Natural killer cell treated with Interleukin-12 subunit alpha and Interleukin-12 subunit beta and Interleukin-15 and Interleukin-18, amount 100 ng/mL, for 72 hours (primary cell): ENCODE data around the gene PSMB2. TPM values are rescaled to one million over a fixed set of nuclear protein-coding genes. Genes with fewer than 3 reads are reported as not detected.
A peak's percentile ranks its signal among the peaks of the same experiment; 100 is the strongest.
"Not testable (repeated sequence)": the region's sequence is repeated elsewhere in the genome, so short reads cannot be mapped to it uniquely, and the experiment has no call there.

Experiments
- ATAC-seq, 2 donors: fragments of 150-1000 bp; cut with Tn5 transposase in 1 of 2; sonication (Bioruptor Pico), chemical (Tn5 transposase) in 1 of 2; 2 replicates each; pipeline ENCODE4 v1.10.0; 2021
- DNase-seq: peaks from one replicate; pipeline ENCODE4 v3.0.0; 2022; ENCODE audit warnings: low spot score
- H3K27ac Mint-ChIP-seq, 2 donors: 1 replicate in 1 of 2; 2 replicates in 1 of 2; pipeline ENCODE4 v1.8.0; 2022; ENCODE audit warnings: mixed read lengths in 2 of 2, mild to moderate bottlenecking in 1 of 2, moderate library complexity in 1 of 2
- H3K27me3 Mint-ChIP-seq, 2 donors: 1 replicate in 1 of 2; 2 replicates in 1 of 2; pipeline ENCODE4 v1.8.0; 2022; ENCODE audit warnings: mixed read lengths in 2 of 2
- H3K36me3 Mint-ChIP-seq: one replicate; pipeline ENCODE4 v1.8.0; 2022; ENCODE audit warnings: mixed read lengths
- H3K4me1 Mint-ChIP-seq, 2 donors: 1 replicate in 1 of 2; 2 replicates in 1 of 2; pipeline ENCODE4 v1.8.0; 2022; ENCODE audit warnings: low read depth in 2 of 2, mixed read lengths in 2 of 2, mild to moderate bottlenecking in 1 of 2
- H3K4me3 Mint-ChIP-seq: one replicate; pipeline ENCODE4 v1.8.0; 2022; ENCODE audit warnings: mixed read lengths
- H3K9me3 Mint-ChIP-seq: 2 replicates; pipeline ENCODE4 v1.8.0; 2022; ENCODE audit warnings: mixed read lengths
- total RNA-seq, 2 donors: library from RNA; stranded (reverse); gene quantifications; one replicate each; pipeline ENCODE4 v1.2.3, GENCODE V29; 2022

PSMB2 gene
- total RNA-seq, 2 donors from 2014 or later: 114 to 139 TPM

- DNase-seq (no peak), ATAC-seq (no peak)
- Mint-ChIP-seq H3K4me3 (no peak overlapping the region), H3K27ac (no peak overlapping the region), H3K9me3 (no peaks in the 10 kb centered on the region), H3K27me3 (no peaks in the 10 kb centered on the region), H3K4me1 (peaks cover 18 to 20% of the 10 kb centered on the region in 2 donors), H3K36me3 (no peaks in the 10 kb centered on the region)
Measured at GRCh38 chr1:35580949-35581388, 60.4 kb downstream of the PSMB2 start.

GRCh38 chr1:35577071-35577998 lies 64.0 kb downstream of the PSMB2 start:
- Mint-ChIP-seq H3K4me1 (peaks cover 25 to 30% of the 10 kb centered on the region in 2 donors), H3K9me3 (no peaks in the 10 kb centered on the region), H3K36me3 (no peaks in the 10 kb centered on the region), H3K27ac (peak overlapping the region; percentile 86 to 91), H3K27me3 (no peaks in the 10 kb centered on the region), H3K4me3 (peak overlapping the region; percentile 95)
- DNase-seq (peak; percentile 85), ATAC-seq (peak; percentile 93 to 95)

DNA sequence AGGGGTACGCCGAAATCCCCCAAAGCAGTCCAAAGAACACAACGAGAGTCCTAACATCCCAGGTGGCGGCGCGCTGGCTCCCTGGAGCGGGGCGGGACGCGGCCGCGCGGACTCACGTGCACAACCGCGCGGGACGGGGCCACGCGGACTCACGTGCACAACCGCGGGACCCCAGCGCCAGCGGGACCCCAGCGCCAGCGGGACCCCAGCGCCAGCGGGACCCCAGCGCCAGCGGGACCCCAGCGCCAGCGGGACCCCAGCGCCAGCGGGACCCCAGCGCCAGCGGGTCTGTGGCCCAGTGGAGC lies 64.6 kb downstream of the PSMB2 start:
- H3K4me3 Mint-ChIP-seq: peak overlapping the region; percentile 95

GRCh38 chr1:35576061-35576765 lies 65.1 kb downstream of the PSMB2 start:
- Mint-ChIP-seq H3K4me1 (peaks cover 25 to 31% of the 10 kb centered on the region in 2 donors), H3K27me3 (no peaks in the 10 kb centered on the region), H3K27ac (peak overlapping the region; percentile 15 to 86), H3K36me3 (no peaks in the 10 kb centered on the region), H3K9me3 (no peaks in the 10 kb centered on the region), H3K4me3 (peak overlapping the region; percentile 95)
- no peak for DNase-seq
- peak in 1 of 2 donors; percentile 4 for ATAC-seq

More for the DNA sequence above, 64.6 kb downstream of the PSMB2 start:
- H3K9me3 Mint-ChIP-seq, H3K36me3 Mint-ChIP-seq, ATAC-seq, H3K27me3 Mint-ChIP-seq, DNase-seq: not testable (repeated sequence)
- peak overlapping the region; percentile 15 to 86 for H3K27ac Mint-ChIP-seq
- peaks cover 25 to 31% of the 10 kb centered on the region in 2 donors for H3K4me1 Mint-ChIP-seq

DNA sequence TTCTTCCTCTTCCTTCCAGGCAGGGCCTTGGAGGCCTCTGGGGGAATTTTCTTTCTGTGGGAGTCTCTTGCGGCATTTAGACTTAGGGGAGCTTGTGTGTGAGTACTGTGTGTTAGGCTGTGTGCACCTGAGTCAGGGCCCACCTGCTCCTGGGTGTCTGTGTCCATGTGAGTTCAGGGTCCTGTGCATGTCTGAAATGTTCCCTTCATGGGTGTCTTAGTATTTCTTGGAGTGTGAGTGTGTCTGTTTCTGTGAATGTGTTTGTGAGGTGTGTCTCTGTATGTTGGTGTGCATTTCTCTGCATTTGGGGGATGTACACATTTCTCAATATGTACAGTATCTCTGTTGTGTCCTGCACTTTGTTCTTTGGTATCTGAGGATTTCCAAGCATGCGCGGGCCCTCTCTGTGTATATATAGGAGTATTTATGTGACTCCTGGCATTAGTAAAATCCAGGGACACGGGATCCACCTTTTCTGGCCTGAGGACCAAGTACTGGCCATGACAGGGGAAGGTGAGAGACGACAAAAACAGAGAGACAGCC lies 65.8 kb downstream of the PSMB2 start:
- no peaks in the 10 kb centered on the region for H3K9me3 Mint-ChIP-seq
- H3K4me3 Mint-ChIP-seq: peak overlapping the region; percentile 95
- ATAC-seq (no peak), DNase-seq (no peak)
- H3K27me3 Mint-ChIP-seq: no peaks in the 10 kb centered on the region
- peak overlapping the region; percentile 15 to 86 for H3K27ac Mint-ChIP-seq
- no peaks in the 10 kb centered on the region for H3K36me3 Mint-ChIP-seq
- peaks cover 25 to 31% of the 10 kb centered on the region in 2 donors for H3K4me1 Mint-ChIP-seq

DNA sequence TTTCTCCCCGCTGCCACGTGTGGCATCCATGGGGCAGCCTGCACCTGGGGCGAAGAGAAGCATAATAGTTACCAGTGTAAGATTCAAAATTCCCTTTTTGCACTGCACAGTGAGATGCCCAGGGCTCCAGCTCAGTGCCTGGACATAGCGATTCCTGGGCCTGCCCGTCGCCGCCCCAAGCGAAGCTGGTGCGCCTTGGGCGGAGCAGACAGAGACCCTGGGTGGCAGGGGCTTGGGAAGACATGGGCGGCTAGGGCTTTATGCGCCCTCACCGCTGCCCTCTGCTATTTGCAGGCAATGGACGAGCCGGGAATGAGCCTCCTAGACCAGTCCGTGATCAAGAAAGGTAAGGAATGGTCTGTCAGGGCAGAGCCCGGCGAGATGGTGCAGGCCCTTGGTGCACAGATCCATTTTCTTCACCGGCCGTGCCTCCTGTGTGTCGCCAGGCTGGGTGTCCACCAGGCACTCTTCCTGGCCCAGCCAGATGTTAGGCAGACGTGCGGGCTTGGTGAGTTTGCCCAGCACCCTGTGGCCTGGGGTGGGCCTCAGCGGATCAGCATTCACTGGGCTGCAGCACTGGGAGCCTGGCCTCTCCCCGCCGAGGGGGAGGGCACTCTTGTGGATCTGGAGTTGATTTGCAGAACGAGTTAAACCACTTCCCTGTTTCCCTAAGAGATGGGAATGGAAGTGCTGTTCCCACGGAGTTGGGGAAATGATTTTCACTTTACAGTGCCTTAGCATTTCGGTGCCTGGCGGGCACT lies 66.5 kb downstream of the PSMB2 start:
- Mint-ChIP-seq H3K4me1 (peaks cover 26 to 31% of the 10 kb centered on the region in 2 donors), H3K4me3 (peak overlapping the region; percentile 95), H3K9me3 (no peaks in the 10 kb centered on the region), H3K27ac (peak overlapping the region; percentile 15 to 86), H3K27me3 (no peaks in the 10 kb centered on the region), H3K36me3 (no peaks in the 10 kb centered on the region)
- DNase-seq: no peak
- no peak for ATAC-seq

DNA sequence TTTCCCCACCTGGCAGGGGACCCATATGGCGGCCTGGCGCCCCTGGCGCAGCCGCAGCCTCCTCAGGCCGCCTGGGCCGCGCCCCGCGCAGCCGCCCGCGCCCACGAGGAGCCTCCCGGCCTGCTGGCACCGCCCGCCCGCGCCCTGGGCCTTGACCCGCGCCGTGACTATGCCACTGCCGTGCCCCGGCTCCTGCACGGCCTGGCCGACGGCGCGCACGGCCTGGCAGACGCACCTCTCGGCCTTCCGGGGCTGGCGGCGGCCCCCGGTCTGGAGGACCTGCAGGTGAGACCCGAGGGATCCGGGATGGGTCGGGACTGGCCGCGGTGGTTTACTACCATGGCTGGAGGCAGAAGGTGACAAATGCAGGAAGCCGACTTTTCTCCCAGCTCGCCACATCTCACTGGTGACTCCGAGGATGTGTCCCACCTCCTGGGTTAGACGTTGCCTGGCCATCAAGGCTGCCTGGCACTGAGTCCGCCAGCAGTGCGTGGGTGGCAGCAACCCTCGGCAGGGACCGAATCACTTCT lies 67.1 kb downstream of the PSMB2 start:
- Mint-ChIP-seq H3K27ac (no peak overlapping the region), H3K36me3 (no peaks in the 10 kb centered on the region), H3K4me3 (no peak overlapping the region), H3K4me1 (peaks cover 31 to 32% of the 10 kb centered on the region in 2 donors), H3K9me3 (no peaks in the 10 kb centered on the region), H3K27me3 (no peaks in the 10 kb centered on the region)
- DNase-seq (no peak), ATAC-seq (no peak)

- H3K27me3 Mint-ChIP-seq: no peaks in the 10 kb centered on the region
- H3K27ac Mint-ChIP-seq: no peak within 1 kb of the TSS
- peaks cover 35 to 36% of the 10 kb centered on the region in 2 donors for H3K4me1 Mint-ChIP-seq
- H3K4me3 Mint-ChIP-seq: no peak within 1 kb of the TSS
- H3K36me3 Mint-ChIP-seq: no peaks in the 10 kb centered on the region
- ATAC-seq: no peak
- no peaks in the 10 kb centered on the region for H3K9me3 Mint-ChIP-seq
- no peak for DNase-seq
Measured at GRCh38 chr1:35573198-35574124, 67.9 kb downstream of the PSMB2 start, which contains the start of gene TFAP2E. Gene TFAP2E, plus strand, starts transcription at chr1:35573314. Its CDS starts 264 bp downstream, at chr1:35573578.

DNA sequence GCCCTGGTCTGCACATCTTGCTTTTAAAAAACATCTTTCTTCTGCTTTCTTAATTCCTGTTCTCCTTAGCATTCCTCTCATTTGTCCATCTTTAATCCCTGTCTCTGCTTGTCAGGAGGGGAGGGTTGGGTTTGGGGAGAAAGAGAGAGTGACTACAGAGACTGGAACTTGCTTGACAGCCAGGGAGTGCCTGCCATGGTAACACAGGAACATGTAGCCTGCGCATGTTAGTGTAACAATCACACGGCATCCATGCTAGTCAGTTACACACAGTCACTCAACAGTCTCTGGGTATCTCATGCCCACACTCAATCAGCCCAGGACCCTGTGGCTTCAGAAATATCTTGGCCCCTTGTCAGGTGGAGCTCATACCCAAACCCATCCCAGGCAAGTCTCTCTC lies 69.0 kb downstream of the PSMB2 start:
- no peak for DNase-seq
- H3K27ac Mint-ChIP-seq: no peak overlapping the region
- no peaks in the 10 kb centered on the region for H3K36me3 Mint-ChIP-seq
- no peaks in the 10 kb centered on the region for H3K27me3 Mint-ChIP-seq
- H3K9me3 Mint-ChIP-seq: no peaks in the 10 kb centered on the region
- no peak for ATAC-seq
- H3K4me1 Mint-ChIP-seq: peaks cover 26 to 33% of the 10 kb centered on the region in 2 donors
- H3K4me3 Mint-ChIP-seq: no peak overlapping the region

DNA sequence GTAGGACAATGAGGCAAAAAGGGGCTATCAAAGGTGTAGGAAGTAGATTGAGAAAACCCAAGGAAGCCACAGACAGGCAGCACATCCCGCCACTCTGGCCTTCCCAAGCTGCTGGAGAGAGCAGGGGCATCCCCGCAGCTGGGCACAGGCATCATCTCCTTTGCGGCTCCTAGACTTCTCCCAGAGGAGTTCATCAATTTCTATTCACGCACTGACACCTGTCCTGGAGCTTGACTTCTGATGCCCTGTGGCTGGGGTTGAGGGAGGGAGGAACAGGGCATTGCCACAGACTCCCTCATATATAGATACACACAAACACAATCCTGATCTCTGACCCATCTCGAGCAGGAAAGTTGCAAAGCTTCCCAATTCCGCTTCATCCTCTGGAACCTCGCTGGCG lies 70.1 kb downstream of the PSMB2 start:
- no peak overlapping the region for H3K27ac Mint-ChIP-seq
- H3K27me3 Mint-ChIP-seq: no peaks in the 10 kb centered on the region
- ATAC-seq (no peak), DNase-seq (no peak)
- no peaks in the 10 kb centered on the region for H3K9me3 Mint-ChIP-seq
- no peak overlapping the region for H3K4me3 Mint-ChIP-seq
- H3K36me3 Mint-ChIP-seq: no peaks in the 10 kb centered on the region
- peaks cover 22 to 29% of the 10 kb centered on the region in 2 donors for H3K4me1 Mint-ChIP-seq

- Mint-ChIP-seq H3K4me3 (no peak overlapping the region), H3K4me1 (peaks cover 16 to 23% of the 10 kb centered on the region in 2 donors), H3K9me3 (no peaks in the 10 kb centered on the region), H3K36me3 (no peaks in the 10 kb centered on the region), H3K27ac (peak overlapping the region in 1 of 2 donors; percentile 1), H3K27me3 (no peaks in the 10 kb centered on the region)
- ATAC-seq (no peak), DNase-seq (no peak)
Measured at GRCh38 chr1:35570589-35571137, 70.7 kb downstream of the PSMB2 start.

DNA sequence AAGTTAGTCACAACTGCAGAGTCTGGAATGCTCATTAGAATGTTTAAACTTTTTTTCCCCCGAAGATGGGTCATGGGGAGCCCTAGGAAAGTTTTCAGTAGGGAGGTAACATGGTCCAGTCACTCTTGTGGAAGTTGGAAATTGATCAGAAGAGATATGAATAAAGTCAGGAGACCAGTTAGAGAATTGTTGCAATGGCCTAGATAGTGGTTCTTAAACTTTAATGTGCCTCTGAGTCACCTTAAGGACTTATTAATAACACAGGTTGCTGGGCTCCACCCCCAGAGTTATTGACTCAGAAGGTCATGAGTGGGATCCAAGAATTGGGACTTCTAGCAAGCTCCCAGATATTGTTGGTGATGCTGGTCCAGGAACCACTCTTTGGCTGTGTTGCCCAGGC lies 71.4 kb downstream of the PSMB2 start:
- ATAC-seq (no peak), DNase-seq (no peak)
- Mint-ChIP-seq H3K9me3 (no peaks in the 10 kb centered on the region), H3K27me3 (no peaks in the 10 kb centered on the region), H3K4me3 (no peak overlapping the region), H3K27ac (no peak overlapping the region), H3K4me1 (peaks cover 10 to 19% of the 10 kb centered on the region in 2 donors), H3K36me3 (no peaks in the 10 kb centered on the region)
